Hepatocyte (in vitro differentiated cells): Measurements from ENCODE around the gene SMARCA2.

ENCODE experiments used
- EZH2 ChIP-seq: fragments of 200-600 bp; sonication (generic); IDR thresholded peaks from 2 replicates; pipeline ENCODE4 v1.6.1; 2016; ENCODE audit warnings: antibody characterized with exemption, mild to moderate bottlenecking, borderline replicate concordance
- TF ChIP-seq, protein P1 (sequence below): fragments of 200-600 bp; sonication (generic); IDR thresholded peaks from 2 replicates; pipeline ENCODE4 v1.5.1; 2016; ENCODE audit warnings: antibody characterized with exemption, mild to moderate bottlenecking; ENCODE audit not compliant: poor library complexity

DNA sequence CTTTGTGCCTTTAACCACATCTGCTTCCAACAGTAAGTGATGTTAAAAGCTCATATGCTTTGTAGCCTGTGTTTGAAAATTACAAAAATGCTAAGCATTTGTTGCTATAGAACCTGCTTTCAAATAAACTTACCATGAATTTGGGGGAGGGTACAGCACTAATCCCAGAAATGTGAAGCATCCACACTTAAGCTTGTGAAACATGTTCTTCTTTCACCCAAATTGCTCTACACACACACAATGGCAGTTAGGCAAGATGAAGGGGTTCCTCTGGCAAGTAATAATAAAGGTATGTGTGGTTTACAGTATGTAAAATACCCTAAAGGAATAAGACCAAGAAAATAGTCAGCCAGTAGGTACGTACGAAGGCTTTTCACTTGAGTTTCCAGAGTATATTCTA is 165.6 kb downstream of the SMARCA2 start:
- TF ChIP-seq EZH2, result no peak
- TF ChIP-seq, protein P1, sequence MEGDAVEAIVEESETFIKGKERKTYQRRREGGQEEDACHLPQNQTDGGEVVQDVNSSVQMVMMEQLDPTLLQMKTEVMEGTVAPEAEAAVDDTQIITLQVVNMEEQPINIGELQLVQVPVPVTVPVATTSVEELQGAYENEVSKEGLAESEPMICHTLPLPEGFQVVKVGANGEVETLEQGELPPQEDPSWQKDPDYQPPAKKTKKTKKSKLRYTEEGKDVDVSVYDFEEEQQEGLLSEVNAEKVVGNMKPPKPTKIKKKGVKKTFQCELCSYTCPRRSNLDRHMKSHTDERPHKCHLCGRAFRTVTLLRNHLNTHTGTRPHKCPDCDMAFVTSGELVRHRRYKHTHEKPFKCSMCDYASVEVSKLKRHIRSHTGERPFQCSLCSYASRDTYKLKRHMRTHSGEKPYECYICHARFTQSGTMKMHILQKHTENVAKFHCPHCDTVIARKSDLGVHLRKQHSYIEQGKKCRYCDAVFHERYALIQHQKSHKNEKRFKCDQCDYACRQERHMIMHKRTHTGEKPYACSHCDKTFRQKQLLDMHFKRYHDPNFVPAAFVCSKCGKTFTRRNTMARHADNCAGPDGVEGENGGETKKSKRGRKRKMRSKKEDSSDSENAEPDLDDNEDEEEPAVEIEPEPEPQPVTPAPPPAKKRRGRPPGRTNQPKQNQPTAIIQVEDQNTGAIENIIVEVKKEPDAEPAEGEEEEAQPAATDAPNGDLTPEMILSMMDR, result no peak
